ENCODE measurements around the gene SPIRE1.
A peak's percentile ranks its signal among the peaks of the same experiment; 100 is the strongest.
"Not testable (repeated sequence)": the region's sequence is repeated elsewhere in the genome, so short reads cannot be mapped to it uniquely, and the experiment has no call there.

The SPIRE1 gene

DNA sequence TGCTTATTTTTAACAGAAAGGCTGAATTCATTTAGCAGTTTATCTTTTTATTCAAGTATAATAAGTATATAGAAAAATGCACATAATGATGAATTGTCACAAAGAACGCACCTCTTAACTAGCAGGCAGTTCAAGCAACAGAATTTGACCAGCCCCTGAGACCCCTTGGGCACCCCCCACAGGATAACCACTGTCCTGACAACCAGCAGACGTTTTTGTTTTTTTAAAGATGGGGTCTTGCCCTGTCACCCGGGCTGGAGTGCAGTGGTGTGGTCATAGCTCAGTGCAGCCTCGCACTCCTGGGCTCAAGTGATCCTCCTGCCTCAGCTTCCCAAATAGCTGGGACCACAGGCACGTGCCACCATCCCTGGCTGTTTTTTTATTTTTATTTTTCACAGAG lies 236.2 kb downstream of the SPIRE1 start:
- no peak for DNase-seq
- Mint-ChIP-seq H3K27me3 (no peaks in the 10 kb centered on the region), H3K9me3 (no peaks in the 10 kb centered on the region), H3K27ac (no peak overlapping the region), H3K4me1 (peaks cover 25% of the 10 kb centered on the region), H3K4me3 (no peak overlapping the region)
- ATAC-seq = no peak

DNA sequence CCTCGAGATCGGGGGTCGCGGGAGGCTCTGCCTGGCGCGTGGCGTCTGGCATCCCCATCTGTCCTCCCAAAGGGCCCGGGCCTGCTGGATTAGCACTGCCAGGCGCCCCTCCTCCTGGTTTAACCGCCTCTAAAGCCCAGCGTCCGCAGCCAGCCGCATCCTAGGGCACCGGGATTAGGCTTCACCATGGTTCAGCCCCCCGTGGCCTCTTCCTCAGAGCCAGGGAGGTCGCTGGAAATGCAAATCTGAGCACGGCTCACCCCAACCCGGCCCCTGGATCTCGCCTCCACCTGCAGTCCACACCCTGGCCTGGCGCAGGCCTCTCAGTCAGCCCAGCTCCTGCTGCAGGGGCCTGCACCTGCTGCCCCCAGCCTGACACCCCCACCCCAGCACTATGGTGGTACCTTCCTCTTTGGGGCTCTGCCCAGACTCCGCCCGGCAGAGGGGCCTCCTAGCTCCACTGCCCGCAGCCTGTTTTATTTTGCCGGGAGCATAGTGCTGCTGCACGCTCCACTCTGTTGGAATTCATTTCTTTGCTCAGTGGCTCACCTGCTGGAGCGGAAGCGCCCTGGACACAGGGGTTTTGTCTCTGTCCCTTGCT lies 237.0 kb downstream of the SPIRE1 start:
- no peak for DNase-seq
- no peak for ATAC-seq
- Mint-ChIP-seq H3K4me3 (peak overlapping the region; percentile 79 to 81), H3K27me3 (no peaks in the 10 kb centered on the region), H3K9me3 (no peaks in the 10 kb centered on the region), H3K27ac (peak overlapping the region; percentile 17 to 29), H3K4me1 (peaks cover 22% of the 10 kb centered on the region)

DNA sequence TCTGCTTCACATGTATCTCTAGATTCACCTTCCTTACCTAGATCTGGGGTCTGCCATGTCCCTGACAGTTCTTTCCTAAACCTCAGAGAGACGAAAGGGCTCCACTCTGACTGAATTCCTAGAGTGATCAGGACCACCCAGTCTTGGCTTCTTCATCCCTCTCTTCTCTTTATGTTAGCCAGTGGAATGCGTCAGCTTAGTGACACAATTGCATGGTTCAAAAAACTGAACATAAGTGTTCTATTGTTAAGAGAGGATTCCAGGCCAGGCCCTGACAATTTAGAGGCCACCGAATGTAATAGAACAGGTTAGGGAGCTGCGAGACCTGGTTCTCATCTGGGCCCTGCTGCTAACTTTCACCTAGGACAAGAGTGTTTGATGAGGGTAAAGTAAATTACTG lies 240.2 kb downstream of the SPIRE1 start:
- DNase-seq = no peak
- Mint-ChIP-seq H3K9me3 (no peaks in the 10 kb centered on the region), H3K4me1 (peaks cover 22% of the 10 kb centered on the region), H3K4me3 (no peak overlapping the region), H3K27ac (no peak overlapping the region), H3K27me3 (no peaks in the 10 kb centered on the region)
- ATAC-seq = no peak

DNA sequence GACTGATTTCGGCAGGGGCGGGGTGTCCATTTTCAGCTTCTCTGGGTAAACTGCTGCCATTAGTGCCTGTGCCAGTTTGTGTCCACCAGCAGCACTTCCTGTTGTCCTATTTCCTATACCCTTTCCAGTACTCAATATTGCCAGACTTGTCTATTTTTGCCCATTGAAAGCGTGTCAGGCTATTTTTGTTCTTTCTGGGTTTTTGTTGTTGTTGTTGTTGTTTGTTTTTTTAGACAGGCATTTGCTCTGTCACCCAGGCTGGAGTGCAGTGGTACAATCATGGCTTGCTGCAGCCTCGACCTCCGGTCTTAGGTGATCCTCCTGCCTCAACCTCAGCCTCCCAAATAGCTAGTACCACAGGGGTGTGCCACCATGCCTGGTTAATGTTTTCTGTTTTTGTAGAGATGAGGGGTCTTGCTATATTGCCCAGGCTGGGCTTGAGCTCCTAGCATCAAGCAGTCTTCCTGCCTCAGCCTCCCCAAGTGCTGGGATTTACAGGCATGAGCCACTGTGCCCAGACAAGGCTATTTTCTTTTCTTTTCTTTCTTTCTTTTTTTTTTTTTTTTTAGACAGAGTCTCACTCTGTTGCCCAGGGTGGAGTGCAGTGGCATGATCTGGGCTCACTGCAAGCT lies 241.7 kb downstream of the SPIRE1 start:
- ATAC-seq (no peak), DNase-seq (no peak)
- Mint-ChIP-seq H3K27ac (no peak overlapping the region), H3K9me3 (no peaks in the 10 kb centered on the region), H3K27me3 (no peaks in the 10 kb centered on the region), H3K4me1 (peaks cover 20% of the 10 kb centered on the region), H3K4me3 (no peak overlapping the region)

DNA sequence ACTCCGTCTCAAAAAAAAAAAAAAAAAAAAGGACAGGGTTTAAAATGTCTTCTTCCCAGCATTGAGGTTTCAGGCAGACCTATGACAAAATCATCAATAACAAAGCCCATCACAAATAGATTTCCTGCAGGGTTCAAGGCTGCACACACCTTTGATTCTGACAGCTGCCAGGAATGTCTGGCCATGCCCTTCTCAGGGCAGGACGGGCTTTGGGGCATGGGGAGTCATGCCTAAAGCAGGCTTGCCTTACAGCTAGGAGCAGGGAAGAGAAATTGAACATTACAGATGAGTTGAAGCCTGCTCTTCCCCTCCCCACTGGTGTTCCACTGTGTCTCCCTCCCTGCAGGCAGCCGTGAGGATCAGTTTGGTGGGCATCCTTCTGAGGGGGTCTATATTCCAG lies 246.5 kb downstream of the SPIRE1 start:
- Mint-ChIP-seq H3K4me1 (peaks cover 29% of the 10 kb centered on the region), H3K4me3 (no peak overlapping the region), H3K27me3 (peaks cover 3% of the 10 kb centered on the region), H3K9me3 (no peaks in the 10 kb centered on the region), H3K27ac (no peak overlapping the region)
- no peak for DNase-seq
- no peak for ATAC-seq

DNA sequence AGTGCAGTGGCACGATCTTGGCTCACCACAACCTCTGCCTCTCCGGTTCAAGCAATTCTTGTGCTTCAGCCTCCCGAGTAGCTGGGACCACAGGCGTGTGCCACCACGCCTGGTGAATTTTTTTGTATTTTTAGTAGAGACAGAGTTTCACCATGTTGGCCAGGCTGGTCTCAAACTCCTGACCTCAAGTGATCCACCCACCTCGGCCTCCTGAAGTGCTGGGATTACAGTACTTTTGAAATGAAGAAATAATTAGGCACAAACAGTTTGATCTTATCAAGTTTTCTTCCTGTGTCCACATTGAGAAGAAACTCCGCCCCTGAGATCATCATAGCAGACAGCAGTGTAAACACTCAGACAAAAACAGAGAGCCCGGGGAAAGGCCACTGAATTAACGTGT lies 247.2 kb downstream of the SPIRE1 start:
- ATAC-seq, DNase-seq, H3K4me3 Mint-ChIP-seq, H3K9me3 Mint-ChIP-seq, H3K27ac Mint-ChIP-seq: not testable (repeated sequence)
- H3K4me1 Mint-ChIP-seq = peaks cover 35% of the 10 kb centered on the region
- H3K27me3 Mint-ChIP-seq = peaks cover 10% of the 10 kb centered on the region

DNA sequence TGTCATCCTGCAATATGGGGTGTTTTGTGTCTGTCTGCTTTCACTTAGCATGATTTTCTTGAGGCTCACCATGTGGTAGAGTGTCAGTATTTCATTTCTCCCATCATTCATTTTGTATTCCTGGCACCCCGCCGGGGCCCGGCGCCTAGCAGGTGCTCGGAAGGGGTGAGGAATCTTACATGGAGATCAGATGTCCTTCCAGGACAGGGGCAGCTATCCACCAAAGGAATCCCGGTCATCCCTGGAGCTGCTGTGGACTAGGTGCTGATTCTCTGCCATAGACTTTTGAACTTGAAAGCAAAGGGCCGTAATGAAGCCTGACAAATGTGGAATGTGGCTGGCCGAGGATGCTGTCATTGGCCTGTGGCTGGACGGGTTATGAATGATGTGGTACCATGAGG lies 247.8 kb downstream of the SPIRE1 start:
- H3K4me1 Mint-ChIP-seq = peaks cover 35% of the 10 kb centered on the region
- no peak overlapping the region for H3K4me3 Mint-ChIP-seq
- no peaks in the 10 kb centered on the region for H3K9me3 Mint-ChIP-seq
- ATAC-seq = no peak
- peaks cover 17% of the 10 kb centered on the region for H3K27me3 Mint-ChIP-seq
- H3K27ac Mint-ChIP-seq = no peak overlapping the region
- no peak for DNase-seq

DNA sequence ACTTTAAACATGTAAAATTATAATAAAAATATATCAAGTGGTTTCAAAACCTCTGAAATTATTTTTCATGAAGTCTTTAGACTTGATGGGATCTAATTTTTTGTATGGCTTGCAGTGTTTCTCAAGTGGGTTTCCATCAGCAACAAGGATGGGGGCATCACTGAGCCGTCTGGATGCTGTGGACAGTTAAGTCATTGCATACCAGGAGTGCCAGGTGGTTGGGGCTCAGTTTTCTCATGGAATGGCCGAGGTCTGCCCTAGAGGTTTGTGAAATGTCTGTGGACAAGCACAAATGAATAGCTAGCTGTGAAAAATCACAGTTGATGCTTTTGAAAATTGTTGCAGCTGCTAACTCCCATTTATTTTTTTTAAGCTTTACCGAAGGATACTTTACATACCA lies 248.4 kb downstream of the SPIRE1 start:
- peaks cover 35% of the 10 kb centered on the region for H3K4me1 Mint-ChIP-seq
- no peaks in the 10 kb centered on the region for H3K9me3 Mint-ChIP-seq
- no peak overlapping the region for H3K27ac Mint-ChIP-seq
- H3K4me3 Mint-ChIP-seq = no peak overlapping the region
- DNase-seq (no peak), ATAC-seq (no peak)
- peaks cover 23% of the 10 kb centered on the region for H3K27me3 Mint-ChIP-seq

DNA sequence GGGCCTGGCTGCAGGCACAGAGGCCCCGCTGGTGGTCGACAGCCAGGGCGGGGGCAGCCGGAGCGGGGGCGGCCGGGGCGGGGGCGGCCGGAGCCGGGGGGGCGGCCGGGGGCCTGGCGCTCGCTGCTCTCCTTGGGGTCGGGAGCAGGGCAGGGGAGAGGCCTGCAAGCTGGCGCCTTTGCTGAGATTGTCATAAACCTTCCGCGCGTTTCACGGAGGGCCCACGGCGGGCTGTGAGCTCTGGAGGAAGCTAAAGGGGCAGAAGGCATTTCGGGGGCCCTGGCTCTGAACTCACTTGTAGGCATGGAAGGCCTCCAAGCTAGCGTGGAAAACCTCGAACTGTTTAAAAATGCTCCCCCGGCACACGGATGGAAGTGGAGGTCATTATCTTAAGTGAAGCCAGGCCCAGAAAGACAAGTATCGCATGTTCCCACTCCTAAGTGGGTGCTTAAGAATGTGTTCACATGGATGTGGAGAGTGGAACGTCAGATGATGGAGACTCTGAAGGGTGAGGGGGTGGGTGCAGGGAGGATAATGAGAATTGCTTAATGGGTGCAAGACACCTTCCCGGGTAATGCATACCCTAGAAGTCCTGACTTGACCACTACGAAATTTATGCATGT lies 249.5 kb downstream of the SPIRE1 start:
- H3K9me3 Mint-ChIP-seq = no peaks in the 10 kb centered on the region
- DNase-seq (peak; percentile 26 to 29), ATAC-seq (no peak)
- H3K27ac Mint-ChIP-seq = peak overlapping the region; percentile 31 to 45
- H3K27me3 Mint-ChIP-seq = peaks cover 33% of the 10 kb centered on the region
- H3K4me1 Mint-ChIP-seq = peaks cover 43% of the 10 kb centered on the region
- H3K4me3 Mint-ChIP-seq = peak overlapping the region; percentile 87 to 93

DNA sequence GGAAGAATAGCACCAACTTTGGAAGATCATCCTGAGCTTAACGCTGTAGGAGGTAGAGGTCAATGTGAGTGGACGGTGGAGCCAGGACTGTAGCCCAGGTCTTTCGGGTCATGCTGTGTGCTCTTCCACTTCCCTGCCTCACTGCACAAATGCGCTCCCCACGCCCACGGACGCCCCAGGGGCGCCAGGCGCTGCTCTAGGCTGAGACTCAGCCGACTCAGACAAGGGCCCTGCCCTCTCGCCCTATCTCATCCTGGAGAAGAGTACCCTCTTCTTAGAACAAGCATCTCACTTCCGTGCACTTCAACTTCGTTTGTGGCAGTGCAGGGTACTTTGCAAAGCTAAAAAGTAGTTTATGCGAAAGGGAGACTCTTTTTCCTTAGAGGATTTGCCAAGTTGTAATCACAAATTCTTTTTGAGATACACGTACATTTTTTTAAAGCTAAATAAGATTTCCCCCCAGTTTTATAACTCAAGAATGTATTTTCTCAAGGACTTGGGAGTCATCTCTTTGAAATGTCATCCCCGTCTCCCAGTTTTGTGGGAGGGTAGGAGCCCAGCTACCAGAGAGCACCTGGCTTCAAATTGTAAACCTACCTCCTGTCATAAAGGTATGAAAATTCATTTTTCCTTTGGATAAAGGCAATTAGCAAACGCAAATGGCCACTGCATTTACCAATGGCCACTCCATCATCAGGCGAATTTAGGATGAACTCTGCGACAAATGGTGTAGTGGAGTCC lies 251.4 kb downstream of the SPIRE1 start:
- ATAC-seq (no peak), DNase-seq (no peak)
- H3K4me1 Mint-ChIP-seq = peaks cover 43% of the 10 kb centered on the region
- peak overlapping the region; percentile 87 to 93 for H3K4me3 Mint-ChIP-seq
- H3K27ac Mint-ChIP-seq = no peak overlapping the region
- no peaks in the 10 kb centered on the region for H3K9me3 Mint-ChIP-seq
- peaks cover 51% of the 10 kb centered on the region for H3K27me3 Mint-ChIP-seq

DNA sequence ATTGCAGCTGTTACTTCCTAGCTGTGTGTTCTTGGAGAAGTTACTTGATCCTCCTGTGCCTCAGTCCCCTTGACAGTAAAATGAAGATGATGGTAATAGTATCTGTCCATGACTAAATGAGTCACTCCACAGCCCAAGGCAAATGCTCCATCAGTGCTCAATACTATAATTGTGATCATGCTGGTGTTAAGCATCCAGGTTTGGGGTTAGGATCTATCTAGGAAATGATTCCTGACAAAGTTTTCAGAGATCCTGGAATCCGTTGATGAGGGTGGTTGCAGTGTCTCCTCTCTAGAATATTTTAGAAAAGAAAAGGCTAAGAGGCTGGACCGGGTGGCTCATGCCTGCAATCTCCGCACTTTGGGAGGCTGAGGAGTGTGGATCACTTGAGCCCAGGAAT lies 252.8 kb downstream of the SPIRE1 start:
- no peak for DNase-seq
- no peak overlapping the region for H3K4me3 Mint-ChIP-seq
- no peak for ATAC-seq
- H3K9me3 Mint-ChIP-seq = no peaks in the 10 kb centered on the region
- no peak overlapping the region for H3K27ac Mint-ChIP-seq
- H3K4me1 Mint-ChIP-seq = peaks cover 40% of the 10 kb centered on the region
- peaks cover 56% of the 10 kb centered on the region for H3K27me3 Mint-ChIP-seq

DNA sequence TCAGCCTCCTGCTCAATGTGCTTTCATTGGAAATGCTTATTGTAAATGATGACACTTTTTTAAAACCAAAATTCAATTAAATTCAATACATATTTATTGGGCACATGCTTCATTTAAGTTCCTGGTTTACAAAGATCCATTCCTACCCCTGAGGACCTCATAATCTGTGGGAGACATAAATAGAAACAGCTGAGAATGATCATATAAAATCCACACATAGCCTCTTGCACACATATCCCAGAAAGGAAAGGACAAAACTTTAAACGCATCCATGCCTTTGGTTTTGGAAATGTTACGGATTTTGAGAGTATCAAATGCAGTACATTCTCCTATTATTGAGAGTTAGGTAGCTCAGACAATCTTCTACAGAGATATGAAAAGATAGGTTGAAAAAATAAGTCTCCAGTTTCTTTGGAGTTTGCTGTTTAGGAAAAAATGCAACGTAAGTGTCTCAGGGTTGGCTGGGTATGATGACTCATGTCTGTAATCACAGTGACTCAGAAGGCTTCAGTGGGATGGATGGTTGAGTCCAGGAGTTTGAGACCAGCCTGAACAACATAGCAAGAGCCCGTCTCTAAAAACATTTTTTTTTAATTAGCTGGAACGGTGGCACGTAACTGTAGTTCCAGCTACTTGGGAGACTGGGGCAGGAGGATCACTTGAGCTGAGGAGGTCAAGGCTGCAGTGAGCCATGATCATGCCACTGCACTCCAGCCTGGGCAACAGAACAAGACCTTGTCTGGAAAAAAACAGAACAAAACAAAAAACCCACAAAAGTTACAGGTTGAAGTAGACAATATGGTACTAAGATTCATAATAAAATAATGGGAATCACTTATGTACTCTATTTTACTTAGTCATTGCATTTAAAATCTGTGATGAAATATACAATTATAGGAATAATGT lies 254.1 kb downstream of the SPIRE1 start:
- DNase-seq (no peak), ATAC-seq (no peak)
- no peak overlapping the region for H3K4me3 Mint-ChIP-seq
- peaks cover 33% of the 10 kb centered on the region for H3K4me1 Mint-ChIP-seq
- H3K9me3 Mint-ChIP-seq = no peaks in the 10 kb centered on the region
- H3K27me3 Mint-ChIP-seq = peaks cover 69% of the 10 kb centered on the region
- no peak overlapping the region for H3K27ac Mint-ChIP-seq

DNA sequence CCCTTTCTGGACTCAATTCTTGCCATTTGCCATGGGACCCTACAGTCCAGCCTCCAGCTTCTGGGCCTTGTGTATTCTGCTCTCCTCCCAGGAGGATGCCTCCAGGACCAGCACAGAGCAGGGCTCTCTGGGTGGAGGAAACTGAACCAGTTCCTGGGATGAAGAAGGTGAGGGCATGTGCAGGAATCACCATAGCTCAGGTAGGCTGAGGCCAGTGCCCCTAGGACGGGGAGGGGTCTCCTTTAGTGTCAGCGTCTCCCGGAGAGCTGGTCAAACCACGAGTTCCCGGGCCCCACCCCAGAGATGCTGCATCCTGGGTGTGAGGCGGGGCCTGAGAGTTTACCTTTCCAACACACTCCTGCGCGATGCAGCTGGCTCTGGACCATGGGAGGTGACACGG lies 256.0 kb downstream of the SPIRE1 start:
- Mint-ChIP-seq H3K4me1 (peaks cover 19% of the 10 kb centered on the region), H3K27me3 (peaks cover 85% of the 10 kb centered on the region)

DNA sequence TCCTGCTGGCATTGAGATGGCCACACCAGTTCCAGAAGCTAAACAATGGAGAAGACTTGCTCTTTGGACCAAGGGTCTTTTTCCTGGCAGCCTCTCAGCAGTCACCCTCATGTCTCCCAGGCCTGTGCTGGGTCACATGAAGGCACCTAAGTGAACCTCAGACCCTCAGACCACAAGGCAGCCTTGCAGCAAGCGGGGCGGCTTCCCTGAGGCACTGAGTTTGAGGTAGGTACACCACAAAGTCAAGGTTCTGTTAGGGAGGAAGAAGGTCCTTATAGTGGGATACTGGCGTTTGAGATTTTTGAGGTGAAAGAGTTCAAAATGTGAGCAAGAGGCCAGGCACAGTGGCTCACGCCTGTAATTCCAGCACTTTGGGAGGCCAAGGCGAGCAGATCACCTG lies 258.7 kb downstream of the SPIRE1 start:
- Mint-ChIP-seq H3K4me3 (no peak overlapping the region), H3K27ac (no peak overlapping the region), H3K27me3 (peaks cover 73% of the 10 kb centered on the region)

More for the DNA sequence above, 256.0 kb downstream of the SPIRE1 start:
- no peak for ATAC-seq
- DNase-seq = no peak
- H3K27ac Mint-ChIP-seq = no peak overlapping the region
- no peak overlapping the region for H3K4me3 Mint-ChIP-seq
- no peaks in the 10 kb centered on the region for H3K9me3 Mint-ChIP-seq

DNA sequence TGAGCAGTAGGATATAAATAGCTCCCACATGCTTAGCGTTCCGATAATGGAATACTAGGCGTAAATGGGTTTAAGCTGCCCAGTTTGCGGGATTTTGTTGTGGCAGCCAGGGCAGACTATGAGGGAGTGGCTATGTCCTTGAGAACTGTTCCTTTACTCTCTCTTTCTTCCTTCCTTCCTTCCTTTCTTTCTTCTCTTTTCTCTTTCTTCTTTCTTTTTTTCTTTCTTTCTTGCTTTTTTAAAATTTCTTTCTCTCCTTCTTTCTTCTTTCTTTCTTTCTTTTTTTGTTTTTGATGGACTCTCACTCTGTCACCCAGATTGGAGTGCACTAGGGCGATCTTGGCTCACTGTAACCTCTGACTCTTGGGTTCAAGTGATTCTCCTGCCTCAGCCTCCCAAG lies 259.3 kb downstream of the SPIRE1 start:
- H3K4me1 Mint-ChIP-seq = peaks cover 3% of the 10 kb centered on the region
- no peak for DNase-seq
- H3K4me3 Mint-ChIP-seq = no peak overlapping the region
- no peaks in the 10 kb centered on the region for H3K9me3 Mint-ChIP-seq
- no peak overlapping the region for H3K27ac Mint-ChIP-seq
- H3K27me3 Mint-ChIP-seq = peaks cover 70% of the 10 kb centered on the region
- ATAC-seq = no peak

More for the DNA sequence above, 258.7 kb downstream of the SPIRE1 start:
- no peak for ATAC-seq
- no peaks in the 10 kb centered on the region for H3K9me3 Mint-ChIP-seq
- peaks cover 8% of the 10 kb centered on the region for H3K4me1 Mint-ChIP-seq
- no peak for DNase-seq
